Epithelial cell of esophagus (primary cell): ENCODE data around the gene STARD10.

Source experiments
- DNase-seq: peaks from one replicate; pipeline ENCODE4 v3.0.0; 2010; ENCODE audit warnings: low read depth
- H3K4me3 ChIP-seq: 2 replicates; pipeline ENCODE4 v1.5.1; 2011; ENCODE audit warnings: mild to moderate bottlenecking, low read length, control low read depth
- CTCF ChIP-seq: IDR thresholded peaks from 2 replicates; pipeline ENCODE4 v1.5.1; 2011; ENCODE audit warnings: low read depth, mild to moderate bottlenecking, low read length, control low read depth, inconsistent platforms; ENCODE audit not compliant: insufficient read depth; ENCODE audit errors: missing control alignments

The STARD10 gene

DNA sequence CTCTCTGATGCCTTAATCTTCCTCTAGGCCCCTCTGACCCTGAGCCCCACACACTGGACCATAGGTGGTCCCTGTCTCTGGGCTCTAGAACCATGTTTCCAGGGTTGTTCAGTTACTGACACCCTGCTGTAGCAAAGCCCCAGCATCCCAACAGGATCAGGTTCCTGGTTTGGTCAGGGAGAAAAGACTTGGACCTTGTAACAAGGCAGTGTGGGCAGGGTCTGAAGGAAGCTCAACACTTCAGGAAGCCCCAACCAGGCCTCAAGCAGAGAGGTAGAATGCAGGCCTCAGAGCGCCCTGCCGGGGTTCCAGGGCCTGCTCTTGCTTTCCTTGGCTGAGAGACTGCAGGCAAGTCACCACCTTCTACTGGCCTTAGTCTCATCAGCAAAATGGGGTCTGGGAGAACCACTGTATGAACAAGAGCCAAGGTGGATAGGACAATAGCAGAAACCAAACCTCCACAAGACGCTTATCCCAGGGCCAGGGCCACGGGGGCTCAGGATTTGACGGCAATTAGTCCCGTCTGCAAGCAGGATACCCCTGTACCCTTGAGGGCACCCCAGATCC is 46.5 kb downstream of the STARD10 start:
- no peak for TF ChIP-seq CTCF
- no peak for DNase-seq
- H3K4me3 ChIP-seq, result no peak overlapping the region

DNA sequence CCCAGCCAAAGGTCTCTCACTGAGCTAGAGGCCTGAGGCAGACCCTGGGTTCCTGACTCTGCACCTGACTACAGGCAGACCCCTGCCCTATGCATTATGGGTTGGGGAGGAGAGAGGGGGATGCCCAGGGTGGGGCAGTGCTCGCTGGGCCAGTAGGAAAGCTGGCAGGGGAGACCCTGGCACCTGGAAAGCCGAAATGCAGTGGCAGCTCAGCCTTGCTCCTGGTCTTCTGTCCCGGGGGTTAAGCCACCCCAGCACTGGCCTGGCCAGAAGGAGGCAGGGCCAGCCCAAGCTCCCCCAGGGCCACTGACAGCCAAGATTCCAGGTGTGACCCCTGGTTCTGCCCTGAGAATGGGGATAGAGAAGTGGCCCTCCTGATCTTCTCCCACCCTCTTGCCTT is 47.0 kb downstream of the STARD10 start:
- H3K4me3 ChIP-seq, result no peak overlapping the region
- TF ChIP-seq CTCF, result no peak
- no peak for DNase-seq

DNA sequence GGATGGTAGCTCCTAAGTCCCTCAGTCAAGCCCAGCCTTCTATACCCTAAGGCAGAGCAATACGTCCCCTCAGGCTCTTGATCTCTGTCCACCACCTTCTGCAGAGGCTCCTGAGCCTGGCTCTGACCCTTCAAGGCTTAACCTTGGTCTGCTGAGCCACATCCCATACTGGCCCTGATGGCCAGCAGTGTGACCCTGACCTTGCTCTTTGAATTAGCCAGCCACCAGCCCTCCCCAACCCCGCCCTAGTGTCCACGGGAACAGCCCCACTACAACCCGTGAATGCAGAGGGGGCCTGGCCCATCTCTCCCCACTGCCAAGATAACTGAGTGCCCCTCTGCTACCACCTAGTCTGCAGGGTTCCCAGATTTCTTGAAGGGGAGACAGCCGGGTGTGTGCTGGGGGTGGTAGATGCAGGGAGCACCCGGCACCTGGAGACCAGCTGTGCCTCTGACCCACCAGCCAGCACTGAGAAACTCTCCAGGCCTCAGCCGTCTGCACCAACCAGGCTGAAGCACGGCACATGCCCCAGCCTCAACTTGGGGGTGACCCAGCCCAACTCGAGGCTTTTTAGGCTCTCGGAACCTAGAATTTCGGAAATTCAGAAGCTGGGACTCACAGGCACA is 47.8 kb downstream of the STARD10 start:
- H3K4me3 ChIP-seq, result no peak overlapping the region
- DNase-seq, result no peak
- TF ChIP-seq CTCF, result no peak

- H3K4me3 ChIP-seq, result no peak overlapping the region
- no peak for TF ChIP-seq CTCF
- DNase-seq, result no peak
Observed at GRCh38 chr11:72745511-72745910, 48.3 kb downstream of the STARD10 start.

- no peak for TF ChIP-seq CTCF
- no peak overlapping the region for H3K4me3 ChIP-seq
- no peak for DNase-seq
Observed at GRCh38 chr11:72744474-72744873, 49.4 kb downstream of the STARD10 start.

GRCh38 chr11:72743321-72744221 is 50.3 kb downstream of the STARD10 start:
- no peak overlapping the region for H3K4me3 ChIP-seq
- no peak for DNase-seq
- TF ChIP-seq CTCF, result no peak
